HG03108 (cell line): ENCODE measurements around the gene KLRC3.
"Not testable (repeated sequence)": the region's sequence is repeated elsewhere in the genome, so short reads cannot be mapped to it uniquely, and the experiment has no call there.

Experiments used
- ATAC-seq: cut with Tn5 transposase; IDR thresholded peaks from one replicate; pipeline ENCODE4 v1.9.1; 2021; ENCODE audit warnings: moderate library complexity; ENCODE audit not compliant: unreplicated experiment

Gene KLRC3

GRCh38 chr12:10420334-10420733 lies at the start of gene KLRC3:
TSS of gene KLRC3 (minus strand) at chr12:10420595. CDS start at chr12:10420550, 45 bp downstream.
- not testable (repeated sequence) for ATAC-seq

- ATAC-seq = no peak
Observed at GRCh38 chr12:10469701-10470100, 49.3 kb upstream of the KLRC3 start.

- ATAC-seq = no peak
Observed at GRCh38 chr12:10466311-10466710, 45.9 kb upstream of the KLRC3 start.

- ATAC-seq = no peak
Observed at GRCh38 chr12:10457760-10458159, 37.4 kb upstream of the KLRC3 start.

GRCh38 chr12:10456856-10457255 lies 36.5 kb upstream of the KLRC3 start:
- ATAC-seq = no peak

GRCh38 chr12:10455766-10456165 lies 35.4 kb upstream of the KLRC3 start:
- no peak for ATAC-seq

GRCh38 chr12:10454531-10454930 lies 34.1 kb upstream of the KLRC3 start:
- ATAC-seq = no peak

- no peak for ATAC-seq
Observed at GRCh38 chr12:10453156-10453555, 32.8 kb upstream of the KLRC3 start, which contains the start of gene KLRC1. TSS of gene KLRC1 (minus strand) at chr12:10453377. CDS start at chr12:10451156, 2,221 bp downstream.

GRCh38 chr12:10448236-10448635 lies 27.8 kb upstream of the KLRC3 start:
- no peak for ATAC-seq

GRCh38 chr12:10446052-10446451 lies 25.7 kb upstream of the KLRC3 start:
- not testable (repeated sequence) for ATAC-seq

- not testable (repeated sequence) for ATAC-seq
Observed at GRCh38 chr12:10441144-10441543, 20.7 kb upstream of the KLRC3 start.

- ATAC-seq = not testable (repeated sequence)
Observed at GRCh38 chr12:10439608-10440274, 19.3 kb upstream of the KLRC3 start.

- ATAC-seq = not testable (repeated sequence)
Observed at GRCh38 chr12:10437601-10438000, 17.2 kb upstream of the KLRC3 start.

- ATAC-seq = not testable (repeated sequence)
Observed at GRCh38 chr12:10435816-10436215, 15.4 kb upstream of the KLRC3 start, which contains the start of gene KLRC2. TSS of gene KLRC2 (minus strand) at chr12:10436010. CDS start at chr12:10435986, 24 bp downstream.

GRCh38 chr12:10430623-10431022 lies 10.2 kb upstream of the KLRC3 start:
- not testable (repeated sequence) for ATAC-seq

- ATAC-seq = not testable (repeated sequence)
Observed at GRCh38 chr12:10425938-10426337, 5.5 kb upstream of the KLRC3 start.

GRCh38 chr12:10424260-10424899 lies 4.0 kb upstream of the KLRC3 start:
- not testable (repeated sequence) for ATAC-seq

- ATAC-seq = not testable (repeated sequence)
Observed at GRCh38 chr12:10422159-10422558, 1.8 kb upstream of the KLRC3 start.

GRCh38 chr12:10409392-10409791 lies 11.0 kb downstream of the KLRC3 start, which contains the start of gene KLRC4:
TSS of gene KLRC4 (minus strand) at chr12:10409757. CDS start at chr12:10409575, 182 bp downstream.
- ATAC-seq = no peak

- ATAC-seq = no peak
Observed at GRCh38 chr12:10408842-10409241, 11.6 kb downstream of the KLRC3 start.

- no peak for ATAC-seq
Observed at GRCh38 chr12:10406725-10407124, 13.7 kb downstream of the KLRC3 start.

- ATAC-seq = no peak
Observed at GRCh38 chr12:10405294-10405693, 15.1 kb downstream of the KLRC3 start.
